GM23338 (cell line): ENCODE results near the gene CXCL1. TPM values are rescaled to one million over a fixed set of nuclear protein-coding genes. Genes with fewer than 3 reads are reported as not detected.

ENCODE experiments used
- CREB1 ChIP-seq: fragments of 250-450 bp; sonication (Bioruptor Pico); IDR thresholded peaks from 2 replicates; pipeline ENCODE4 v1.5.0; 2020; ENCODE audit warnings: low read depth, mild to moderate bottlenecking, moderate library complexity
- CTCF ChIP-seq, 2 experiments: fragments of 200-600 bp in 1 of 2; sonication (generic) in 1 of 2; conservative IDR thresholded peaks; 2 replicates each; pipeline versions ENCODE4 v1.5.1 to v1.6.1; 2016 to 2017; ENCODE audit warnings: antibody characterized with exemption in 2 of 2, low read depth in 2 of 2, mild to moderate bottlenecking in 2 of 2, moderate library complexity in 1 of 2
- ETS1 ChIP-seq: IDR thresholded peaks from 2 replicates; pipeline ENCODE4 v1.6.1; 2016; ENCODE audit warnings: antibody characterized with exemption
- EZH2 ChIP-seq: fragments of 200-600 bp; sonication (generic); IDR thresholded peaks from one replicate; pipeline ENCODE4 v1.8.0; 2017; ENCODE audit warnings: antibody characterized with exemption, mild to moderate bottlenecking, low read depth; ENCODE audit not compliant: unreplicated experiment
- EZH2phosphoT487 ChIP-seq: fragments of 200-600 bp; sonication (generic); IDR thresholded peaks from one replicate; pipeline ENCODE4 v1.8.1; 2018; ENCODE audit warnings: antibody characterized with exemption; ENCODE audit not compliant: unreplicated experiment
- JUNB ChIP-seq: IDR thresholded peaks from one replicate; pipeline ENCODE4 v1.6.1; 2016; ENCODE audit warnings: antibody characterized with exemption; ENCODE audit not compliant: unreplicated experiment
- NANOG ChIP-seq: IDR thresholded peaks from 2 replicates; pipeline ENCODE4 v1.6.1; 2016; ENCODE audit warnings: antibody characterized with exemption, borderline replicate concordance
- POLR2AphosphoS5 ChIP-seq: IDR thresholded peaks from 2 replicates; pipeline ENCODE4 v1.6.1; 2016; ENCODE audit warnings: antibody characterized with exemption, low read depth
- STAT1 ChIP-seq: IDR thresholded peaks from one replicate; pipeline ENCODE4 v1.6.1; 2016; ENCODE audit warnings: antibody characterized with exemption; ENCODE audit not compliant: unreplicated experiment
- ZNF114 ChIP-seq: fragments of 250-450 bp; sonication (Bioruptor Pico); IDR thresholded peaks from 2 replicates; pipeline ENCODE4 v1.5.0; 2020; ENCODE audit warnings: mild to moderate bottlenecking, moderate library complexity
- ZNF331 ChIP-seq: fragments of 250-450 bp; sonication (Bioruptor Pico); IDR thresholded peaks from 2 replicates; pipeline ENCODE4 v1.5.0; 2020; ENCODE audit warnings: low read depth, mild to moderate bottlenecking, moderate library complexity
- ZNF462 ChIP-seq: fragments of 250-450 bp; sonication (Bioruptor Pico); IDR thresholded peaks from 2 replicates; pipeline ENCODE4 v1.5.0; 2020; ENCODE audit warnings: mild to moderate bottlenecking, moderate library complexity
- polyA plus RNA-seq: library from polyadenylated mRNA; unstranded; fragments of >200 nt; fragmentation: Nextera tagmentation; extraction: Ambion mirVana; gene quantifications from 2 replicates; pipeline ENCODE4 v1.2.1, GENCODE V29; 2016
- total RNA-seq: library from RNA; depleted of rRNA; stranded (reverse); fragments of >200 nt; shearing (Covaris generic); gene quantifications from 2 replicates; pipeline ENCODE4 v1.2.3, GENCODE V29; 2014

The CXCL1 gene
- total and polyA plus RNA-seq, 2 experiments from 2014 or later, result 1.6 to 2.5 TPM

GRCh38 chr4:73916172-73916925 is 47.2 kb downstream of the CXCL1 start (continued):
- TF ChIP-seq ZNF462 (CRISPR knock-in tag) (no peak), CREB1 (CRISPR knock-in tag) (no peak), EZH2 (no peak), ETS1 (no peak), POLR2AphosphoS5 (no peak), STAT1 (no peak), CTCF (conservative IDR thresholded peaks at IDR 0.05; ENCODE audit: low read depth in 2 of 2) (no peak), EZH2phosphoT487 (no peak), JUNB (no peak), ZNF331 (CRISPR knock-in tag) (no peak), ZNF114 (no peak), NANOG (no peak)
